Measurements from ENCODE around the gene OR2V1.

- TF ChIP-seq, protein P1, sequence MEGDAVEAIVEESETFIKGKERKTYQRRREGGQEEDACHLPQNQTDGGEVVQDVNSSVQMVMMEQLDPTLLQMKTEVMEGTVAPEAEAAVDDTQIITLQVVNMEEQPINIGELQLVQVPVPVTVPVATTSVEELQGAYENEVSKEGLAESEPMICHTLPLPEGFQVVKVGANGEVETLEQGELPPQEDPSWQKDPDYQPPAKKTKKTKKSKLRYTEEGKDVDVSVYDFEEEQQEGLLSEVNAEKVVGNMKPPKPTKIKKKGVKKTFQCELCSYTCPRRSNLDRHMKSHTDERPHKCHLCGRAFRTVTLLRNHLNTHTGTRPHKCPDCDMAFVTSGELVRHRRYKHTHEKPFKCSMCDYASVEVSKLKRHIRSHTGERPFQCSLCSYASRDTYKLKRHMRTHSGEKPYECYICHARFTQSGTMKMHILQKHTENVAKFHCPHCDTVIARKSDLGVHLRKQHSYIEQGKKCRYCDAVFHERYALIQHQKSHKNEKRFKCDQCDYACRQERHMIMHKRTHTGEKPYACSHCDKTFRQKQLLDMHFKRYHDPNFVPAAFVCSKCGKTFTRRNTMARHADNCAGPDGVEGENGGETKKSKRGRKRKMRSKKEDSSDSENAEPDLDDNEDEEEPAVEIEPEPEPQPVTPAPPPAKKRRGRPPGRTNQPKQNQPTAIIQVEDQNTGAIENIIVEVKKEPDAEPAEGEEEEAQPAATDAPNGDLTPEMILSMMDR (IDR thresholded peaks at IDR 0.05 in 8 of 11, conservative IDR thresholded peaks at IDR 0.05 in 3 of 11), result no peak
- TF ChIP-seq POLR2A (IDR thresholded peaks at IDR 0.05), result no peak
- no peak for TF ChIP-seq POLR2AphosphoS5 (IDR thresholded peaks at IDR 0.05)
Measured at GRCh38 chr5:181098762-181099601, 32.0 kb downstream of the OR2V1 start.
